T47D (cell line): ENCODE data around the gene CD8A.
A peak's percentile ranks its signal among the peaks of the same experiment; 100 is the strongest.
"Not testable (repeated sequence)": the region's sequence is repeated elsewhere in the genome, so short reads cannot be mapped to it uniquely, and the experiment has no call there.

Experiments
- DNase-seq, 2 experiments: peaks; one replicate each; pipeline versions ENCODE4 v3.0.0 to v3.0.0-alpha.2; 2011 to 2012; ENCODE audit warnings: low read depth in 1 of 2, low spot score in 1 of 2
- JUND ChIP-seq: IDR thresholded peaks from 2 replicates; pipeline ENCODE4 v1.6.1; 2012; ENCODE audit warnings: low read depth
- in situ Hi-C: cut with HindIII; loops from 2 replicates; pipeline ENCODE4 v1.10.0; 2016; ENCODE audit warnings: low sequenced_read_pairs, low pct_unique_long_range_greater_than_20kb

Gene CD8A

GRCh38 chr2:86790676-86791572 lies at the start of gene CD8A:
Gene CD8A, minus strand, starts transcription at chr2:86790913. Its CDS starts 88 bp downstream, at chr2:86790825.
- DNase-seq: no peak
- TF ChIP-seq JUND: no peak
- in situ Hi-C loops: no loop called here

- in situ Hi-C loops, DNase-seq: not testable (repeated sequence)
These were observed 49.3 kb upstream of the CD8A start for GRCh38 chr2:86839871-86840548.

- in situ Hi-C loops, DNase-seq: not testable (repeated sequence)
These were observed 48.7 kb upstream of the CD8A start for GRCh38 chr2:86839455-86839854.

- in situ Hi-C loops, DNase-seq: not testable (repeated sequence)
These were observed 47.0 kb upstream of the CD8A start for GRCh38 chr2:86837714-86838113.

DNA sequence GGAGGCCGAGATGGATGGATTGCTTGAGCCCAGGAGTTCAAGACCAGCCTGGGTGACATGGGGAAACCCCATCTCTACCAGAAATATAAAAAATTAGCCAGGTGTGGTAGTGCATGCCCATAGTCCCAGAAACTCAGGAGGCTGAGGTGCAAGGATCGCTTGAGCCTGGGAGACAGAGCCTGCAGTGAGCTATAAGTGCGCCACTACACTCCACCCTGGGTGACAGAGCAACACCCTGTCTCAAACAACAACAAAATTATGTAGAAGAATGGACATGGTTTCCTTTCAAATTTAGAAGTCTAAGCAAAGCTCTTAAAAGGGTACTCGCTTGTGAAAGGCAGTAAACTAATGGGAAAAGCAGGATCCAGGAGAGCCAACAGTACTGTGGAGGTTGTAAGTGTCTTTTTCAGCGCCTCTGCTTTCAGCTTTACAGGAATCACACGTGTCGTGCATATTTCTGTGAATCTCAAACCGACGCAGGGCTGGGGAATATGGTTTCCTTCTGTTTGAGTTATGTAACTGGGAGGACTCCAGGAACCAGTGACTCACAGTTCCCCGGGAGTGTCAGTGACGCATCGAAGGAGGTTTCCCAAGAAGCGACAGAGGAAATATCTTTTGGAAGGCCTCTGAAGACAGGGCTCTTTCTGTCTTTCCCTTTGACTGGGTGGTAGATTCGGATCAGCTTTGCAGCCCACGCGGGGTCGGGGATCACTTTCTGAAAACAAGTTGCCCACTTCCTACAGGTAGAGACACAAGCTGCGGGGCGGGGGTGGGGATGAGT lies 46.4 kb upstream of the CD8A start:
- in situ Hi-C loops: not testable (repeated sequence)
- DNase-seq: peak in 1 of 2 experiments; percentile 72

DNA sequence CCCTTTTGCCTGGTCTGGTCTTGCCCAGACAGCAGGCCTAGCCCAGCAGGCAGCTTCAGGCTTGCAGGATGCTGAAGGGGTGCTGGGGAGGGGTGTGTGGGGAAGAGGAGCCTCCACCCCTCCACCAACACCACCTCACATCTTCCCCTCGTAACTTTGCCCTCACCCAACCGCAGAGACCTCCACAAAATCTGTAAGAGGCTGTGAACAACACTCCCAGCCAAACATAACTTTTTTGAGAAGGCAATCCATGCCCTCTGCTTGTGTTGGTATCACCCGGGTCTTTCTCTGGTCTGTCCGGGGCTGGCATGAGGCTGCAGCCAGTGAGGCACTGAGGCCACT lies 44.8 kb upstream of the CD8A start:
- in situ Hi-C loops, DNase-seq: not testable (repeated sequence)

DNA sequence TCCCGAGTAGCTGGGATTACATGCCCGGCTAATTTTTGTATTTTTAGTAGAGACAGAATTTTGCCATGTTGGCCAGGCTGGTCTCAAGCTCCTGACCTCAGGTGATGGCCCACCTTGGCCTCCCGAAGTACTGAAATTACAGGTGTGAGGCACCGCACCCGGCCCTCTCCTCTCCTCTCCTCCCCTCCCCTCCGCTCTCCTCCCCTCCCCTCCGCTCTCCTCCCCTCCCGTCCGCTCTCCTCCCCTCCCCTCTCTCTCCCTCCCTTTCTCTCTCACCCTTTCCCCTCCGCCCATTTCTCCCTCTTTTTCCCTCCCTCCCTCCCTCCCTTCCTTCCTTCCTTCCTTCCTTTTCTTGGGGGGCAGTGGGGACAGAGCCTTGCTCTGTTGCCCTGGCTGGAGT lies 42.6 kb upstream of the CD8A start:
- no peak for TF ChIP-seq JUND
- in situ Hi-C loops: no loop called here
- no peak for DNase-seq

GRCh38 chr2:86832334-86833096 lies 41.8 kb upstream of the CD8A start:
- DNase-seq: no peak
- in situ Hi-C loops: no loop called here
- no peak for TF ChIP-seq JUND

GRCh38 chr2:86831537-86831936 lies 40.8 kb upstream of the CD8A start:
- TF ChIP-seq JUND: no peak
- DNase-seq: no peak
- in situ Hi-C loops: no loop called here

DNA sequence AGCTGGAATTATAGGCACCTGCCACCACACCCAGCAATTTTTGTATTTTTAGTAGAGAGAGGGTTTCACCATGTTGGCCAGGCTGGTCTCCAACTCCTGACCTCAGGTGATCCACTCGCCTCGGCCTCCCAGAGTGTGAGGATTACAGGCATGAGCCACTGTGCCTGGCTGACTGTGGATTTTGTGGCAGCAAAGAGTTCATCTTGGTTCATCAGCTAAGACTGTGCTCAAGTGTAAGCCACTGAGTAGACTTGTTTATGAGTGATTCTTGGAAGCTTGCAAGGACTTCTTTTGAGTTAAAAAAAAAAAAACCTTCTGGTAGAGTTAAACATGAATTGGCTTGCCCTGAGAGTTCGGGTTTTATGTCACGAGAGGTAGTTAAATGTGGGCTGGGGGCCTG lies 36.2 kb upstream of the CD8A start:
- no peak for TF ChIP-seq JUND
- no peak for DNase-seq
- in situ Hi-C loops: no loop called here

- no peak for DNase-seq
- in situ Hi-C loops: no loop called here
- no peak for TF ChIP-seq JUND
These were observed 35.1 kb upstream of the CD8A start for GRCh38 chr2:86825693-86826381.
